Body of pancreas (tissue), 4 donors: ENCODE data around the gene ACAA1. TPM values are rescaled to one million over a fixed set of nuclear protein-coding genes. Genes with fewer than 3 reads are reported as not detected.

Source experiments
- ATAC-seq: fragments of 150-250 bp; one replicate; pipeline ENCODE4 v1.9.1; 2016
- DNase-seq, 4 donors: peaks; one replicate each; pipeline ENCODE4 v3.0.0-alpha.2; 2019
- H3K27ac ChIP-seq, 4 donors: fragments of 200-600 bp; sonication (generic); 1 replicate in 3 of 4; 2 replicates in 1 of 4; pipeline versions ENCODE4 v1.5.1 to v1.6.1; 2016 to 2019; ENCODE audit warnings: mild to moderate bottlenecking in 1 of 4, mixed read lengths in 1 of 4, moderate library complexity in 1 of 4
- H3K27me3 ChIP-seq, 2 donors: fragments of 200-600 bp; sonication (generic); one replicate each; pipeline ENCODE4 v1.6.0; 2016; ENCODE audit warnings: mild to moderate bottlenecking in 1 of 2
- H3K36me3 ChIP-seq, 2 donors: fragments of 200-600 bp; sonication (generic); replicated peaks in 1 of 2; 2 replicates each; pipeline ENCODE4 v1.5.1; 2016; ENCODE audit warnings: low read depth in 2 of 2; ENCODE audit not compliant: insufficient read depth in 1 of 2
- H3K4me1 ChIP-seq: fragments of 200-600 bp; sonication (generic); one replicate; pipeline ENCODE4 v1.6.0; 2016
- H3K4me3 ChIP-seq, 2 donors: fragments of 200-600 bp; sonication (generic); 1 replicate in 1 of 2; 2 replicates in 1 of 2; pipeline ENCODE4 v1.5.1; 2016 to 2019
- H3K9me3 ChIP-seq, 3 donors: fragments of 200-600 bp; sonication (generic); 1 replicate in 2 of 3; 2 replicates in 1 of 3; pipeline ENCODE4 v1.5.1; 2016
- CTCF ChIP-seq, 7 experiments: fragments of 450-650 bp in 4 of 7; fragments of 200-600 bp in 3 of 7; sonication (generic) in 3 of 7; IDR thresholded peaks; one replicate each; pipeline ENCODE4 v1.5.1; 2016 to 2019; ENCODE audit warnings: antibody characterized with exemption in 7 of 7
- POLR2A ChIP-seq, 3 donors: fragments of 450-650 bp; IDR thresholded peaks; one replicate each; pipeline ENCODE4 v1.6.1; 2016; ENCODE audit warnings: antibody characterized with exemption in 3 of 3, mild to moderate bottlenecking in 2 of 3
- WGBS, 2 donors: methylation state at CpG; one replicate each; pipeline ENCODE4 v1.1.5; 2017; 5-methylcytosine and 5-hydroxymethylcytosine counted together
- intact Hi-C: fragments of 100-400 bp; cut with DNase I; formaldehyde crosslinking; loops from one replicate; pipeline ENCODE4 v1.15.1; 2023
- total RNA-seq, 2 donors: library from RNA; depleted of rRNA; stranded (reverse); fragments of >200 nt; gene quantifications; one replicate each; pipeline ENCODE4 v1.1.0, GENCODE V29; 2016

Gene ACAA1
- total RNA-seq, 2 donors from 2014 or later: 91.8 to 92.6 TPM

GRCh38 chr3:38155825-38156224, 18.9 kb upstream of the ACAA1 start:
- no peaks in the 10 kb centered on the region for H3K9me3 ChIP-seq
- H3K27ac ChIP-seq: no peak overlapping the region
- TF ChIP-seq CTCF (IDR thresholded peaks at IDR 0.05) (no peak), POLR2A (IDR thresholded peaks at IDR 0.05) (no peak)
- no peaks in the 10 kb centered on the region for H3K36me3 ChIP-seq
- 78 to 86% methylated on average over 2 of the region's 2 CpGs for WGBS, 2 donors
- ATAC-seq (no peak), DNase-seq (no peak)
- no peaks in the 10 kb centered on the region for H3K27me3 ChIP-seq
- H3K4me3 ChIP-seq: no peak overlapping the region
- intact Hi-C loops: no loop called here
- H3K4me1 ChIP-seq: no peaks in the 10 kb centered on the region

- H3K9me3 ChIP-seq: no peaks in the 10 kb centered on the region
- WGBS, 2 donors: 47 to 68% methylated on average over 2 of the region's 2 CpGs
- ATAC-seq (no peak), DNase-seq (no peak)
- H3K27ac ChIP-seq: no peak overlapping the region
- TF ChIP-seq CTCF (IDR thresholded peaks at IDR 0.05) (no peak), POLR2A (IDR thresholded peaks at IDR 0.05) (no peak)
- H3K36me3 ChIP-seq: no peaks in the 10 kb centered on the region
- H3K4me1 ChIP-seq: no peaks in the 10 kb centered on the region
- intact Hi-C loops: no loop called here
- no peak overlapping the region for H3K4me3 ChIP-seq
- no peaks in the 10 kb centered on the region for H3K27me3 ChIP-seq
Observed at GRCh38 chr3:38154625-38155255, 17.8 kb upstream of the ACAA1 start.

GRCh38 chr3:38154033-38154494, 17.1 kb upstream of the ACAA1 start:
- Histone ChIP-seq H3K27ac (no peak overlapping the region), H3K36me3 (no peaks in the 10 kb centered on the region), H3K9me3 (no peaks in the 10 kb centered on the region), H3K27me3 (no peaks in the 10 kb centered on the region), H3K4me3 (no peak overlapping the region), H3K4me1 (no peaks in the 10 kb centered on the region)
- ATAC-seq (peak; percentile 48), DNase-seq (no peak)
- TF ChIP-seq CTCF (IDR thresholded peaks at IDR 0.05): no peak
- no peak for TF ChIP-seq POLR2A (IDR thresholded peaks at IDR 0.05)
- 69 to 78% methylated on average over 2 of the region's 2 CpGs for WGBS, 2 donors
- intact Hi-C loops: no loop called here

- WGBS, 2 donors: 94 to 97% methylated on average over 2 of the region's 2 CpGs
Observed at GRCh38 chr3:38153221-38153620, 16.3 kb upstream of the ACAA1 start.

More at GRCh38 chr3:38153221-38153620, 16.3 kb upstream of the ACAA1 start:
- ATAC-seq: no peak
- Histone ChIP-seq H3K4me3 (no peak overlapping the region), H3K4me1 (no peaks in the 10 kb centered on the region), H3K9me3 (no peaks in the 10 kb centered on the region), H3K36me3 (no peaks in the 10 kb centered on the region), H3K27ac (no peak overlapping the region), H3K27me3 (no peaks in the 10 kb centered on the region)
- TF ChIP-seq POLR2A (IDR thresholded peaks at IDR 0.05) (no peak), CTCF (IDR thresholded peaks at IDR 0.05) (no peak)
- no peak for DNase-seq
- intact Hi-C loops: no loop called here
